Measurements from ENCODE around the gene POLR1A. TPM values are rescaled to one million over a fixed set of nuclear protein-coding genes. Genes with fewer than 3 reads are reported as not detected.

The POLR1A gene
- total RNA-seq, 1 donor: 17.4 TPM

DNA sequence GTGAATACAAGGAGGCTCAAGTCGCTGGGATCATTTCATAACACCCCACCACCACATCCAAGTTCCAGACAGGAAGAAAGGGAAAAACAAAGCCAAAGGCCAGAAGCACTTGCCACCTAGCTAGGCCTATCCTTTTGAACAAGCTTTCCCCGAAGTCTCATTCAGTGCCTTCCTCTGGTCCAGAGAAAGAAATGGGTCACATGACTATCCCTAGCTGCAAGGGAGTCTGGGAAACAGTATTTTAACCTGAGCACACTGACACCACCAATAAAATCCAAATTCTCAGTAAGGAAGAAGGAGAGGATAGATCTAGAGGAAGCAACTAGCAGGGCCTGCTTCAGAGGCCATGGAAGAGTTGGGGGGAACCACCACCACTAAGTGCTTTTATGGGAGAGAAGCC lies 91.2 kb downstream of the POLR1A start:
- Histone ChIP-seq H3K36me3 (ENCODE audit: insufficient read depth, low read length) (no peaks in the 10 kb centered on the region), H3K4me2 (ENCODE audit: insufficient read depth, low read length) (no peak overlapping the region), H4K20me1 (ENCODE audit: insufficient read depth, low read length) (no peaks in the 10 kb centered on the region), H3K4me3 (ENCODE audit: insufficient read depth, low read length) (no peak overlapping the region), H3K9me3 (ENCODE audit: low read depth, low read length) (peaks cover 5% of the 10 kb centered on the region), H3K4me1 (ENCODE audit: insufficient read depth, low read length) (no peaks in the 10 kb centered on the region), H3K27ac (ENCODE audit: low read depth, low read length) (no peak overlapping the region), H2AFZ (ENCODE audit: low read length) (no peak overlapping the region), H3K79me2 (ENCODE audit: insufficient read depth, low read length) (no peaks in the 10 kb centered on the region), H3K27me3 (ENCODE audit: insufficient read depth, low read length) (no peaks in the 10 kb centered on the region)
- DNase-seq (ENCODE audit: insufficient read length, low spot score, missing footprints): no peak
- TF ChIP-seq, protein P1, sequence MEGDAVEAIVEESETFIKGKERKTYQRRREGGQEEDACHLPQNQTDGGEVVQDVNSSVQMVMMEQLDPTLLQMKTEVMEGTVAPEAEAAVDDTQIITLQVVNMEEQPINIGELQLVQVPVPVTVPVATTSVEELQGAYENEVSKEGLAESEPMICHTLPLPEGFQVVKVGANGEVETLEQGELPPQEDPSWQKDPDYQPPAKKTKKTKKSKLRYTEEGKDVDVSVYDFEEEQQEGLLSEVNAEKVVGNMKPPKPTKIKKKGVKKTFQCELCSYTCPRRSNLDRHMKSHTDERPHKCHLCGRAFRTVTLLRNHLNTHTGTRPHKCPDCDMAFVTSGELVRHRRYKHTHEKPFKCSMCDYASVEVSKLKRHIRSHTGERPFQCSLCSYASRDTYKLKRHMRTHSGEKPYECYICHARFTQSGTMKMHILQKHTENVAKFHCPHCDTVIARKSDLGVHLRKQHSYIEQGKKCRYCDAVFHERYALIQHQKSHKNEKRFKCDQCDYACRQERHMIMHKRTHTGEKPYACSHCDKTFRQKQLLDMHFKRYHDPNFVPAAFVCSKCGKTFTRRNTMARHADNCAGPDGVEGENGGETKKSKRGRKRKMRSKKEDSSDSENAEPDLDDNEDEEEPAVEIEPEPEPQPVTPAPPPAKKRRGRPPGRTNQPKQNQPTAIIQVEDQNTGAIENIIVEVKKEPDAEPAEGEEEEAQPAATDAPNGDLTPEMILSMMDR (IDR thresholded peaks at IDR 0.05; ENCODE audit: extremely low read depth, low read depth, low read length): no peak

DNA sequence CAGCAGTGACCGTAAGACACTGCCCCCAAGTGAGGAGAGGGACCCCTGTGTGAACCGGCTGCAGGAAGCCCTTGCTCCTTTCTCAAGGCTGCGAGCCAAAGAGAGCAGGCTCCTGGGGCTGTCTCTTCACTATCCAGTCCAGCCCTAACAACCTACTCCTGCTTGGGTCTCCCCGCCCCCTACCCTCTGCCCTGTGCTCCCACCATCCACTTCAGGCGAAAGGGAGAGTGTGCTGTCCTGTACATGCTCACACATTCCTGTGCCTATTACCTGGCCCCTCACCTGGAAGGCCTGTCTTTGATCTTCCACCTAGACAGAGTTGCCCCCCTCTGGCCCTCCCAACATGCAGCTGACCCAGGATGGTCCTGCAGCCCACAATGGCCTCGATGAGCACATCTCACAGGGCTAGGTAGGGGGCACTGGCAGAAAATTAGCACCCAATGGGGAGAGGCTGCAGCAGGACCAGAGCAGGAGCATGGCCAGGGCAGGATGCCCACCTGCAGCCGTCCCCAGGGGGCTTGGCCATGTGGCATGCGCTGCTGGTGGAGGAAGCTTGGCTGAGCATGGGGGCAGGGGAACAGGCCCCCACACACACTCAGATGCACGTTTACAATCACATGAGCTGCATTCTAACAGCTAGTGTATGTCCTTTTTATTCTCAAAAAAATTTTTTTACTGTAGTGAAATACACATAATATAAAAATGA lies 93.5 kb downstream of the POLR1A start:
- Histone ChIP-seq H3K4me3 (ENCODE audit: insufficient read depth, low read length) (no peak overlapping the region), H3K4me1 (ENCODE audit: insufficient read depth, low read length) (no peaks in the 10 kb centered on the region), H3K27ac (ENCODE audit: low read depth, low read length) (no peak overlapping the region), H3K27me3 (ENCODE audit: insufficient read depth, low read length) (no peaks in the 10 kb centered on the region), H2AFZ (ENCODE audit: low read length) (no peak overlapping the region), H3K79me2 (ENCODE audit: insufficient read depth, low read length) (no peaks in the 10 kb centered on the region), H3K4me2 (ENCODE audit: insufficient read depth, low read length) (no peak overlapping the region), H4K20me1 (ENCODE audit: insufficient read depth, low read length) (no peaks in the 10 kb centered on the region), H3K9me3 (ENCODE audit: low read depth, low read length) (peaks cover 5% of the 10 kb centered on the region), H3K36me3 (ENCODE audit: insufficient read depth, low read length) (no peaks in the 10 kb centered on the region)
- peak; percentile 65 for DNase-seq (ENCODE audit: insufficient read length, low spot score, missing footprints)
- TF ChIP-seq, protein P1 (IDR thresholded peaks at IDR 0.05; ENCODE audit: extremely low read depth, low read depth, low read length): no peak

DNA sequence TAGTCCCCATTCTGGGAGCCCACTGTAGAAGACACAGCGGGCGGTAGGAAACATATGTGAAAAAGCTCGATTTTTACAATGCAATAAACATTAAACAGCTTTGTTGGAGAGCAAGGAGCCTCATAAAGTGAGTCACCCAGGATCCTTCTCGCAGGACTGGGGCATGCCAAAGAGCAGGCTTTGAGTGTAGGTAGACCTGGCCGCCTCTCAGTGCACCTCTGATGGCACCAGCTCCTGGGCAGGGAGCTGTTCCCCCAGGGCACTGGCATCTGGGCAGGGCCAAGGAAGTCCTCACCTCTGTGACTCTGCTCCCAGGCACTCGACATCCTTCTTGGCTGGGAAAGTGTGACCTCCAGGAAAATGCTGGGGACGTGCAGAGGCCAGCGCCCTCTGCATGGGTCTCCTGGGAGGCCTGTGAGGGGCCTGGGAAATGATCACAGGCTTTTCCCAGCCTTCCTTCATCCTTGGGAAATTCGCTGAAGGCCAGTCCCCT lies 94.2 kb downstream of the POLR1A start:
- Histone ChIP-seq H3K4me2 (ENCODE audit: insufficient read depth, low read length) (no peak overlapping the region), H3K27me3 (ENCODE audit: insufficient read depth, low read length) (no peaks in the 10 kb centered on the region), H3K4me3 (ENCODE audit: insufficient read depth, low read length) (no peak overlapping the region), H3K36me3 (ENCODE audit: insufficient read depth, low read length) (no peaks in the 10 kb centered on the region), H2AFZ (ENCODE audit: low read length) (no peak overlapping the region), H3K79me2 (ENCODE audit: insufficient read depth, low read length) (no peaks in the 10 kb centered on the region), H3K4me1 (ENCODE audit: insufficient read depth, low read length) (no peaks in the 10 kb centered on the region), H3K9me3 (ENCODE audit: low read depth, low read length) (peaks cover 7% of the 10 kb centered on the region), H4K20me1 (ENCODE audit: insufficient read depth, low read length) (no peaks in the 10 kb centered on the region), H3K27ac (ENCODE audit: low read depth, low read length) (no peak overlapping the region)
- no peak for DNase-seq (ENCODE audit: insufficient read length, low spot score, missing footprints)
- TF ChIP-seq, protein P1 (IDR thresholded peaks at IDR 0.05; ENCODE audit: extremely low read depth, low read depth, low read length): no peak

DNA sequence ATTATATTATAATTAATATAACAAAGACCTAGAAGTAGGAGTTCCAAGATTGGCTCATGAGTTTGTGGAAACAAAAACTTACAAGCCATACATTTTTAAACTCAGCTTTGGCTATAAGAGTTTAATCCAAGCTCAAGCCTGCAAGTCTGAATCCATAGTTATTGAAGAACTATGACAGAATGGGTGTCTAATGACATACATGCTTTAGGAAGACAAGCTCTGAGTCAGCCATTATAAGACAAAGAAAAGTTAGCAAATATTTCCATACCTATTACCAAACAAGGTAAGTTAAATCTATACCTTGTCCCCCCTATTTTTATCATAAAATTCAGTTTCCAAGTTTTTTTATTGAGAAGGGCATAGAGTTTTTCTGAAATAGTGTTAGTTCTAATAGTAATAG lies 95.6 kb downstream of the POLR1A start:
- H3K9me3 ChIP-seq (ENCODE audit: low read depth, low read length): peaks cover 12% of the 10 kb centered on the region
- no peaks in the 10 kb centered on the region for H3K27me3 ChIP-seq (ENCODE audit: insufficient read depth, low read length)
- H3K36me3 ChIP-seq (ENCODE audit: insufficient read depth, low read length): no peaks in the 10 kb centered on the region
- no peaks in the 10 kb centered on the region for H4K20me1 ChIP-seq (ENCODE audit: insufficient read depth, low read length)
- no peak overlapping the region for H3K4me3 ChIP-seq (ENCODE audit: insufficient read depth, low read length)
- no peak overlapping the region for H2AFZ ChIP-seq (ENCODE audit: low read length)
- no peak overlapping the region for H3K27ac ChIP-seq (ENCODE audit: low read depth, low read length)
- H3K79me2 ChIP-seq (ENCODE audit: insufficient read depth, low read length): no peaks in the 10 kb centered on the region
- DNase-seq (ENCODE audit: insufficient read length, low spot score, missing footprints): no peak
- no peaks in the 10 kb centered on the region for H3K4me1 ChIP-seq (ENCODE audit: insufficient read depth, low read length)
- TF ChIP-seq, protein P1 (IDR thresholded peaks at IDR 0.05; ENCODE audit: extremely low read depth, low read depth, low read length): no peak
- no peak overlapping the region for H3K4me2 ChIP-seq (ENCODE audit: insufficient read depth, low read length)
